ENCODE measurements around the gene KLHDC3. TPM values are rescaled to one million over a fixed set of nuclear protein-coding genes. Genes with fewer than 3 reads are reported as not detected.

KLHDC3 gene
- total and polyA plus RNA-seq, 2 of the 13 experiments (the other 11 are each of a cell fraction or from before 2014, with no cell fraction given): 78.3 to 91.5 TPM

DNA sequence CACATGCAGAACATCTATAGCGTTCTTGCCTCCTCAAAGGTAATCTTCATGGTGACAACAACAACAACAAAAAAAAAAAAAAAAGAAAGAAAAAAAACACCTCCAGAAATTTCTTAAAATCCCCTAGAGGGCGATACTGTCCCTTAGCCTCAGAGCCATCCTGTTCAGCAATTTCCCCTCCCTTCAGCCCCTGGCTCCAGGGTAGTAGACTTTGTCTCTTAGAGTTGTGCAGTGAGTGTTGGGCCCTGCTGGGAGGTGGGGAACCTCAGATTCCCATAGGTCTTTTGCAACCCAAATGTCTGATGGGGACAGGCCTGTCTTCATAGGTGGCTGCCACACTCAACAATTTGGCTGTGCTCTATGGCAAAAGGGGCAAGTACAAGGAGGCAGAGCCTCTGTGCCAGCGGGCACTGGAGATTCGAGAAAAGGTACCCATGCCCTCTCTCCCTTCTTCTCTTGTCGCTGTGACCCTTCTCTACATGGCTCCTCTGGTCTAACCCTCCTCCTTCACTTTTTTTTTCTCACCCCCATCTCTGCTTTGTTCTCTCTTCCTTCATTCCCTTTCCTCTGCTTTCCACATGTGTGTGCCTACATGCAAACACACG, 56.1 kb downstream of the KLHDC3 start (continued):
- TF ChIP-seq, protein P1, sequence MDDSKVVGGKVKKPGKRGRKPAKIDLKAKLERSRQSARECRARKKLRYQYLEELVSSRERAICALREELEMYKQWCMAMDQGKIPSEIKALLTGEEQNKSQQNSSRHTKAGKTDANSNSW (CRISPR knock-in tag; IDR thresholded peaks at IDR 0.05; ENCODE audit: borderline replicate concordance): no peak
- TF ChIP-seq, protein P2, sequence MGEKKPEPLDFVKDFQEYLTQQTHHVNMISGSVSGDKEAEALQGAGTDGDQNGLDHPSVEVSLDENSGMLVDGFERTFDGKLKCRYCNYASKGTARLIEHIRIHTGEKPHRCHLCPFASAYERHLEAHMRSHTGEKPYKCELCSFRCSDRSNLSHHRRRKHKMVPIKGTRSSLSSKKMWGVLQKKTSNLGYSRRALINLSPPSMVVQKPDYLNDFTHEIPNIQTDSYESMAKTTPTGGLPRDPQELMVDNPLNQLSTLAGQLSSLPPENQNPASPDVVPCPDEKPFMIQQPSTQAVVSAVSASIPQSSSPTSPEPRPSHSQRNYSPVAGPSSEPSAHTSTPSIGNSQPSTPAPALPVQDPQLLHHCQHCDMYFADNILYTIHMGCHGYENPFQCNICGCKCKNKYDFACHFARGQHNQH (CRISPR knock-in tag; IDR thresholded peaks at IDR 0.05): no peak
- TF ChIP-seq SPEN (CRISPR knock-in tag; IDR thresholded peaks at IDR 0.05; ENCODE audit: low read depth): 0 out of 2 replicates have a peak, but pooled peaks have one; percentile 51
- TF ChIP-seq STAG1 (CRISPR knock-in tag; IDR thresholded peaks at IDR 0.05): peak; percentile 77
- TF ChIP-seq, protein P3, sequence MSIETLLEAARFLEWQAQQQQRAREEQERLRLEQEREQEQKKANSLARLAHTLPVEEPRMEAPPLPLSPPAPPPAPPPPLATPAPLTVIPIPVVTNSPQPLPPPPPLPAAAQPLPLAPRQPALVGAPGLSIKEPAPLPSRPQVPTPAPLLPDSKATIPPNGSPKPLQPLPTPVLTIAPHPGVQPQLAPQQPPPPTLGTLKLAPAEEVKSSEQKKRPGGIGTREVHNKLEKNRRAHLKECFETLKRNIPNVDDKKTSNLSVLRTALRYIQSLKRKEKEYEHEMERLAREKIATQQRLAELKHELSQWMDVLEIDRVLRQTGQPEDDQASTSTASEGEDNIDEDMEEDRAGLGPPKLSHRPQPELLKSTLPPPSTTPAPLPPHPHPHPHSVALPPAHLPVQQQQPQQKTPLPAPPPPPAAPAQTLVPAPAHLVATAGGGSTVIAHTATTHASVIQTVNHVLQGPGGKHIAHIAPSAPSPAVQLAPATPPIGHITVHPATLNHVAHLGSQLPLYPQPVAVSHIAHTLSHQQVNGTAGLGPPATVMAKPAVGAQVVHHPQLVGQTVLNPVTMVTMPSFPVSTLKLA (IDR thresholded peaks at IDR 0.05): no peak
- TF ChIP-seq KDM6A (CRISPR knock-in tag; IDR thresholded peaks at IDR 0.05; ENCODE audit: low read depth): no peak
- 0 out of 2 replicates have a peak, but pooled peaks have one; percentile 35 for TF ChIP-seq ZNF225 (CRISPR knock-in tag; IDR thresholded peaks at IDR 0.05)
- TF ChIP-seq, protein P4, sequence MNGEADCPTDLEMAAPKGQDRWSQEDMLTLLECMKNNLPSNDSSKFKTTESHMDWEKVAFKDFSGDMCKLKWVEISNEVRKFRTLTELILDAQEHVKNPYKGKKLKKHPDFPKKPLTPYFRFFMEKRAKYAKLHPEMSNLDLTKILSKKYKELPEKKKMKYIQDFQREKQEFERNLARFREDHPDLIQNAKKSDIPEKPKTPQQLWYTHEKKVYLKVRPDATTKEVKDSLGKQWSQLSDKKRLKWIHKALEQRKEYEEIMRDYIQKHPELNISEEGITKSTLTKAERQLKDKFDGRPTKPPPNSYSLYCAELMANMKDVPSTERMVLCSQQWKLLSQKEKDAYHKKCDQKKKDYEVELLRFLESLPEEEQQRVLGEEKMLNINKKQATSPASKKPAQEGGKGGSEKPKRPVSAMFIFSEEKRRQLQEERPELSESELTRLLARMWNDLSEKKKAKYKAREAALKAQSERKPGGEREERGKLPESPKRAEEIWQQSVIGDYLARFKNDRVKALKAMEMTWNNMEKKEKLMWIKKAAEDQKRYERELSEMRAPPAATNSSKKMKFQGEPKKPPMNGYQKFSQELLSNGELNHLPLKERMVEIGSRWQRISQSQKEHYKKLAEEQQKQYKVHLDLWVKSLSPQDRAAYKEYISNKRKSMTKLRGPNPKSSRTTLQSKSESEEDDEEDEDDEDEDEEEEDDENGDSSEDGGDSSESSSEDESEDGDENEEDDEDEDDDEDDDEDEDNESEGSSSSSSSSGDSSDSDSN (CRISPR knock-in tag; IDR thresholded peaks at IDR 0.05): 0 out of 2 replicates have a peak, but pooled peaks have one; percentile 25
- TF ChIP-seq NCOR1 (IDR thresholded peaks at IDR 0.05; ENCODE audit: borderline replicate concordance, low read length): no peak
- TF ChIP-seq IRF2 (CRISPR knock-in tag; IDR thresholded peaks at IDR 0.05): 0 out of 2 replicates have a peak, but pooled peaks have one; percentile 15
- no peak for TF ChIP-seq PHF21A (CRISPR knock-in tag; IDR thresholded peaks at IDR 0.05)
- TF ChIP-seq ZNF138 (CRISPR knock-in tag; IDR thresholded peaks at IDR 0.05; ENCODE audit: low read depth): no peak
- peak; percentile 59; the same call in 1 of the 2 replicates for TF ChIP-seq ZNF839 (CRISPR knock-in tag; IDR thresholded peaks at IDR 0.05; ENCODE audit: borderline replicate concordance)
- TF ChIP-seq, protein P5, sequence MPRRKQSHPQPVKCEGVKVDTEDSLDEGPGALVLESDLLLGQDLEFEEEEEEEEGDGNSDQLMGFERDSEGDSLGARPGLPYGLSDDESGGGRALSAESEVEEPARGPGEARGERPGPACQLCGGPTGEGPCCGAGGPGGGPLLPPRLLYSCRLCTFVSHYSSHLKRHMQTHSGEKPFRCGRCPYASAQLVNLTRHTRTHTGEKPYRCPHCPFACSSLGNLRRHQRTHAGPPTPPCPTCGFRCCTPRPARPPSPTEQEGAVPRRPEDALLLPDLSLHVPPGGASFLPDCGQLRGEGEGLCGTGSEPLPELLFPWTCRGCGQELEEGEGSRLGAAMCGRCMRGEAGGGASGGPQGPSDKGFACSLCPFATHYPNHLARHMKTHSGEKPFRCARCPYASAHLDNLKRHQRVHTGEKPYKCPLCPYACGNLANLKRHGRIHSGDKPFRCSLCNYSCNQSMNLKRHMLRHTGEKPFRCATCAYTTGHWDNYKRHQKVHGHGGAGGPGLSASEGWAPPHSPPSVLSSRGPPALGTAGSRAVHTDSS (CRISPR knock-in tag; conservative IDR thresholded peaks at IDR 0.05): no peak
- TF ChIP-seq RAD51 (IDR thresholded peaks at IDR 0.05; ENCODE audit: borderline replicate concordance): no peak
- no peak for TF ChIP-seq ZNF441 (CRISPR knock-in tag; IDR thresholded peaks at IDR 0.05; ENCODE audit: borderline replicate concordance)
- TF ChIP-seq DNMT1 (CRISPR knock-in tag; IDR thresholded peaks at IDR 0.05): no peak
- TF ChIP-seq, protein P6, sequence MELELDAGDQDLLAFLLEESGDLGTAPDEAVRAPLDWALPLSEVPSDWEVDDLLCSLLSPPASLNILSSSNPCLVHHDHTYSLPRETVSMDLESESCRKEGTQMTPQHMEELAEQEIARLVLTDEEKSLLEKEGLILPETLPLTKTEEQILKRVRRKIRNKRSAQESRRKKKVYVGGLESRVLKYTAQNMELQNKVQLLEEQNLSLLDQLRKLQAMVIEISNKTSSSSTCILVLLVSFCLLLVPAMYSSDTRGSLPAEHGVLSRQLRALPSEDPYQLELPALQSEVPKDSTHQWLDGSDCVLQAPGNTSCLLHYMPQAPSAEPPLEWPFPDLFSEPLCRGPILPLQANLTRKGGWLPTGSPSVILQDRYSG (CRISPR knock-in tag; IDR thresholded peaks at IDR 0.05): no peak
- no peak for TF ChIP-seq ZSCAN30 (CRISPR knock-in tag; IDR thresholded peaks at IDR 0.05)
- TF ChIP-seq, protein P7, sequence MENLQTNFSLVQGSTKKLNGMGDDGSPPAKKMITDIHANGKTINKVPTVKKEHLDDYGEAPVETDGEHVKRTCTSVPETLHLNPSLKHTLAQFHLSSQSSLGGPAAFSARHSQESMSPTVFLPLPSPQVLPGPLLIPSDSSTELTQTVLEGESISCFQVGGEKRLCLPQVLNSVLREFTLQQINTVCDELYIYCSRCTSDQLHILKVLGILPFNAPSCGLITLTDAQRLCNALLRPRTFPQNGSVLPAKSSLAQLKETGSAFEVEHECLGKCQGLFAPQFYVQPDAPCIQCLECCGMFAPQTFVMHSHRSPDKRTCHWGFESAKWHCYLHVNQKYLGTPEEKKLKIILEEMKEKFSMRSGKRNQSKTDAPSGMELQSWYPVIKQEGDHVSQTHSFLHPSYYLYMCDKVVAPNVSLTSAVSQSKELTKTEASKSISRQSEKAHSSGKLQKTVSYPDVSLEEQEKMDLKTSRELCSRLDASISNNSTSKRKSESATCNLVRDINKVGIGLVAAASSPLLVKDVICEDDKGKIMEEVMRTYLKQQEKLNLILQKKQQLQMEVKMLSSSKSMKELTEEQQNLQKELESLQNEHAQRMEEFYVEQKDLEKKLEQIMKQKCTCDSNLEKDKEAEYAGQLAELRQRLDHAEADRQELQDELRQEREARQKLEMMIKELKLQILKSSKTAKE (CRISPR knock-in tag; IDR thresholded peaks at IDR 0.05; ENCODE audit: borderline replicate concordance): no peak
